ELR (cell line): ENCODE results near the gene SPRING1.
A peak's percentile ranks its signal among the peaks of the same experiment; 100 is the strongest.

Experiments used
- DNase-seq: peaks from one replicate; pipeline ENCODE4 v3.0.0-alpha.2; 2015; ENCODE audit warnings: low read depth

SPRING1 gene

DNA sequence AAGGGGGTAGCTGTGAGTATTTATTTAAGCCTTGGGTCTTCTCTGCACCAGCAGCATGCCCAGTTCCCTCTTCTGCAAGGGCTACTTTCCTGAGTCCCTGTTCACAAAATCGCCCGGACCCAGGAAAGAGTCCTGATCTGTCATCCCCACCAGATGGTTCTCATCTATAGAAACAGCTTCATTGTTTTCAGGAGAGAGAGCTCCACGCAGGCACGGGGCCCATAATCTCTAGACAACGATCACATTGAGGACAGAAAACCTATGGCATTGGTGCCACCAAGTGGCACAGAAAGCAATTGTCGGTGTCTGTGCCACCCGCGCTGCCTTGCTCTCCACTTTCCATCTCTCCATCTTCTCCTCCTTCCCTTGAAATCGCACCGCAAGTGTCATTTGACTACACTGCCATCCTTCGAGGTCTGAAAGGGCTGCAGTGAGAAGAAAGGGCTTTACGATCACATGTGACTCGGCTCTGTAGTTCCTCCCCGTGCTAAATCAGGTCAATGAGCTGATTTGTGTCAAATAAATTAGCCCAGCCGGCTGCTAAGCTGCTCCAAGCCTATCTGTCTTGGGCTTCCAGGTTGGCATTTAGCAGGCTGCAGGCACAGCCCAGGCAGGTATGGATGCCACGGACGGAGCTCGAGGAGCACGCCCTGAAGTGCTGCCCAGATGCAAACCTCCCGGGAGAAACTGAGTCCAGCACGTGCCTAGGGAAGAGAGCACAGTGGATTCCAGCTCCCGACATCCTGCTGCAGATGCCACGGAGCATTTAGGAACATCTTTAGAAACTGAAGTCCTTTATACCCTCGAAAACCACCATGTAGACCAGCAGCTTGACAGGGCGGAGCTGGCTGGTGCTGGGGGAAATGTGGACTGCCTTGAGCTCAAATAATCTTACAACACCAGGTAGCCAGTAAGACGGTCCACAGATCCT is 28.8 kb downstream of the SPRING1 start:
- peak; percentile 67 for DNase-seq

DNA sequence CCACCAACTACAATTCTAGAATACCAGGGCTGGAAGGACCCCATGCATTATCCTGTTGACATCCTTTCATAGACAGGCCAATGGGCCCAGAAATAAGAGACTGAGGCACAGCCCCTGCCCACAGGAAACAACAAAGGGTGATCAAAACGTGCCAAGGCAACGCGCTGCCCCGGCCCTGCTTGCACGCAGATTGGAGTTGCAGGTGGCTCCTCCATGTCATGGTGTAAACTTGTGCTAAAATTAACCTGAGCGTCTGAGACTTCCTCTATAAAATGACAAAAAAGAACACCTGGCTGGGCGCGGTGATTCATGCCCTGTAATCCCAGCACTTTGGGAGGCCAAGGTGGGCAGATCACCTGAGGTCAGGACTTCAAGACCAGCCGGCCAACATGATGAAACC is 30.1 kb downstream of the SPRING1 start:
- DNase-seq = no peak

DNA sequence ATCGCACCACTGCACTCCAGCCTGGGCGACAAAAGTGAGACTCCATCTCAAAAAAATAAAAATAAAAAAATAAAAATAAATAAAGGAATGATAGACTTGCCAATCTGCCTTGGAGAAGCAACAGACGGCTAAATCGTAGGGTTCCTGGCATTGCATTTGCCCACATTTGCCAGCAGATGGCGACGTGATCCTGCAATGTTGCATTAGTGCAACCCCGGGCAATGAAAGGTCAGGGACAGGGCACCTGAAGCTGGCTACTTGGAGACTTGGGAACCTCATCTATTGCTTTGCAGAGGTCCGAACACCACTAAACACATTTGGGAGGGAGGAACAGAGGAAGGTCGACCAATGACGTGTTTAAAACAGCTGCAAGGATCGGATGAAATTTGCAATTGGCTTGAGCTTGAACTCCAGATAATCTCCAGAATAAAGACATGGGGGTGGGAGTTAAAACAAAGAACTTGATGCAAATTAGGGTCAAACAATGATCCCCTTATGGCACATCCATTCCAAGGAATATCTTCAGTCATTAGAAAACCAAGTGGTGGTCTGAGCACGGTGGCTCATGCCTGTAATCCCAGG is 34.6 kb downstream of the SPRING1 start:
- DNase-seq = peak; percentile 69

DNA sequence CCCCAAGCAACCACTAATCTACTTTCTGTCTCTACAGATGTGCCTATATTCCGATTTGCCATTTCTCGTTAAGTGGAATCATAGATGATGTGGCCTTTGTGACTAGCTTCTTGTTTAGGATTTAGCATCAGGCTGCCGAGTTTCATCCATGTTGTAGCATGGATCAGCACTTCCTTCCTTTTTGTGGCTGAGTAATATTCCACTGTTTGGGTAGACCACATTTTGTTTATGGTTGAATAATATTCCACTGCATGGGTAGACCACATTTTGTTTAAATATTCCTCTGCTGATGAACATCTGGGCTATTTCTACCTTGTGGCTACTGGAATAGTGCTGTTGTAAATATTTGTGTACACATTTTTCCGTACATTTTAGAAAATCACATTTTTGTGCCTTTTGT is 36.4 kb downstream of the SPRING1 start:
- no peak for DNase-seq

DNA sequence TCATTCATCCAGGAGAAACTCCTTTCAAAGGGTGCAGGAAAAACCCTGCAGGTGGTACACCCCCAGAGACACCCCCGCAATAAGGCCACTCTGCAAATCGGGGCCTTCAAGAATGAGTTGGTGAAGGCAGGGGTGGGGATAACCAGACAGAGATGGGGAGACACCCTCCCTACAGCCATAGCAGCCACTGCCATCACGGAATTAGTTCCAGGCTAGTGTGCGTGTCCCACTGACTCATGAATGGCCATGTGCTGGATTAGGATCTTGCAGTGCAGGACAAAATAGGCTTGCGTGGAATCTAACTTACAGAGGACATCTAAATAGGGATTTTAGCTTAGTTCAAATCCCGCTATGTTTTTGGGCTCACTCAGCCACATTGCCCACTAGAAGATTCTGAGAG is 37.8 kb downstream of the SPRING1 start:
- DNase-seq = no peak

DNA sequence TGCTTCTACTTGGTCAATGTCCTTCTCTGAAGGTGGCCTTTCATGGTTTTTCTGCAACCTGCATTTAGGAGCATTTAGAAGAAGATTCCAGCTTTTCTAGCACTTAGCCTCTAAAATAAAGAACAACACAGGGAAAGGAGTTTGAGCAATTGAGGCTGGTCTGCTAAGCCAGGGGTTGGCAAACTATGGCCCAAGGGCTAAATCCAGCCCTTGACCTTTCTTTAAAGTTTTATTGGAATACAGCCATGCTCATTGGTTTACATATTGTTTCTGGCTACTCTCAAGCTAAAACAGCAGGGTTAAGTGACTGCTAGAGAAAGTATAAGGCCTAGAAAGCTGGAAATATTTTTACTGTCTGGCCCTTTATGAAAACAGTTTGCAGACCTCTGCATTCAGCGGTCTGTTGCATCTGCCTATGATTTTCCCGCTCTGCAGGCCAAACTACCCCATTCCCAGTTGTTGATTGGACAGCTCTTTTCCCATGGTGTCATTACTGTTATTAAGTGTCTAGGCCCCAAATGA is 39.3 kb downstream of the SPRING1 start:
- no peak for DNase-seq

DNA sequence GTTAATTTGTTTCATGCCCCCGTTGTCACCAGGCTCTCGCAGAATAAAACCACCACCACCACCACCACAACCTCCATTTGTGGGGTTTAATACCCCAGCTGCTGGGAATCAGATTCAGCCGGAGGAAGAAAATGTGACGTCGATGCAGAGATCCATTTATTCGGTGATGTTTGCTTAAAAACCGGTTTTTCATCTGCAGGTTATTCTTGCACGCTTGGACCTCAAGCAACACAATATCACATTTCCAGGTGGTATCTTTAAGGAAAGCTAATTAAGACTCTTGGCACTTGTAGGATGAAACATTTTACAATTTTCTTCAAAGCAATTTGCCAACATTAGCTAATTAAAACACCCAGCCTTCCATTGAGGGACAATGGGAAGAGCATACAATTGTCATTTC is 39.8 kb downstream of the SPRING1 start:
- no peak for DNase-seq

DNA sequence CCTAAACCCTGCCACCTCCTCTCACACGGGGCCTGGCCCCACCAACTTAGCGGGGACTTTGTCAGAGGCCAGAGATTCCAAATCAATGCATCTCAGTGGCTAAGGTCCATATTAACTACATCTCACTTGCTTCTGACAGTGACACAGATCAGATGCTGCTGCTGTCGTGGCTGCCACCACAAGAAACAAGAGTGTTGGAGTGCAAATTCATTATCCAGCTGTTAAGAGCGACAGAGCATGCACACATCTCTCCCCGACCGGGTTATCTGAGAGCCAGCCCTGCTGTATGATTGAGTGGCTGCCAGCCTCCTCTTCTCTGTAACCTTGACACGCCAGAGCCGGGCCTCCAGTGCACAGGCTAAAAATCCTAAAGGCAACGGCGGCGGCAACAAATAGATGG is 40.2 kb downstream of the SPRING1 start:
- no peak for DNase-seq

DNA sequence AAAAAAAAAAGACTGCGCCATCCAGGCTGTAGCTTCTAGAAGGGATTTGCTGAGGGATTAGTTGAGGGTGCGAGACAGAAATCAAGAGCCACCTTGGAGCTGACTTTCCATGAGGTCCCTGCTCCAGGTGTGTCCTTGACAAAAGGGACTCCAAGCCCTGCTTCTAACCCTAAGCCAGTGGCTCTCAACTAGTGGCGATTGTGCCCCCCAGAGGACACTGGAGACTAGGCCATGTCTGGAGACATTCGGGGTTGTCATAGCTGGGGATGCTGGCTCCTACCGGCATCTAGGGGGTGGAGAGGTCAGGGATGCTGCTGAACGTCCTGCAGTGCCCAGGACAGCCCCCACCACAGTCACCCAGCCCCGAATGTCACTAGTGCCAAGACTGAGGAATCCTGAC is 40.6 kb downstream of the SPRING1 start:
- DNase-seq = peak; percentile 49

DNA sequence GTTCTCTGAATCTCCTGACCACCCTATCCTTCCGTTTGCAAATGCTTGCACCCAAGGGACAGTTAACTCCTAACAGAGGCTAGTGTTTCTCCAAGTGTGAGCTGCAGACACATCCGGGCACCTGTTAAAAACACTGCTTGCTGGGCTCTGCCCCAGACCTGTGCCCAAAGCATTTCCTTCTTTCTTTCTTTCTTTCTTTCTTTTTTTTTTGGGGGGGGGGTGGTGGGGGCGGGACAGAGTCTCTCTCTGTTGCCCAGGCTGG is 42.5 kb downstream of the SPRING1 start:
- DNase-seq = no peak

DNA sequence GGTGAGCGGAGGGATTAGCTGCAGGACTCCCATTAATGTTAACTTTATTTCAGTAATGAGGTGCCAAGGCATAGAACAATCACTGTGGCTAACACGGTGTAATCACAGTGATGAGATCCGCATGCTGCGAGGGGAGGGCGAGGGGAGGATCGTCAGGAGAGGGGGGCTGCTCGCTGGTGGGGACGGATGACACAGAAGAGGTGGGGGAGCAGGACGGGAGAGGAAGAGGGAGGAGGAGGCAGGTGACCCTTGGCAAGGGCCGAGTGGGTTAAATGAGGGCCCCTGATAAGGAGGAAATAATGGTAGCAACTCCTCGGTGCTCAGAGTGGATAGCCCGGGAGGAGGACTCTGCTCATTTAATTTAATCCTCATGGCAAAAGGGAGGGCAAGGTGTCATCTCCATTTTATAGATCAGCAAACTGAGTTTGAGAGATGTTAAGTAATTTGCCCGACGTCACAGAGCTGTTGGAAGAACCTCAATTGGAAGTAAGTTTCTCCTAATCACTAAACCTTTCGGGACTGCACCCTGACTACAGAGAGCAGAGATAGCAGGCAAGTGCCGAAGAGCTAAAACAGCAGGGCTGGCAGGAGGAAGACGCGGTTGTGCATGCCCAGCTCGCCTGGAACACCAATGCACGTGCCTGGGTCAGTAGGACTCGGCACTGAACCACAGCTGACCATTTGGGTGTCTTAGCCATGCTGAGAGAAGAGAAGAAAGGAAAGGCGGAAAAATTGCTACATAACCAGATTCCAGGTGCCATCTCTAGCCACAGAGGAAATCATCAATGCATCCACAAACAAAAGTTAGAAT is 43.0 kb downstream of the SPRING1 start:
- no peak for DNase-seq

DNA sequence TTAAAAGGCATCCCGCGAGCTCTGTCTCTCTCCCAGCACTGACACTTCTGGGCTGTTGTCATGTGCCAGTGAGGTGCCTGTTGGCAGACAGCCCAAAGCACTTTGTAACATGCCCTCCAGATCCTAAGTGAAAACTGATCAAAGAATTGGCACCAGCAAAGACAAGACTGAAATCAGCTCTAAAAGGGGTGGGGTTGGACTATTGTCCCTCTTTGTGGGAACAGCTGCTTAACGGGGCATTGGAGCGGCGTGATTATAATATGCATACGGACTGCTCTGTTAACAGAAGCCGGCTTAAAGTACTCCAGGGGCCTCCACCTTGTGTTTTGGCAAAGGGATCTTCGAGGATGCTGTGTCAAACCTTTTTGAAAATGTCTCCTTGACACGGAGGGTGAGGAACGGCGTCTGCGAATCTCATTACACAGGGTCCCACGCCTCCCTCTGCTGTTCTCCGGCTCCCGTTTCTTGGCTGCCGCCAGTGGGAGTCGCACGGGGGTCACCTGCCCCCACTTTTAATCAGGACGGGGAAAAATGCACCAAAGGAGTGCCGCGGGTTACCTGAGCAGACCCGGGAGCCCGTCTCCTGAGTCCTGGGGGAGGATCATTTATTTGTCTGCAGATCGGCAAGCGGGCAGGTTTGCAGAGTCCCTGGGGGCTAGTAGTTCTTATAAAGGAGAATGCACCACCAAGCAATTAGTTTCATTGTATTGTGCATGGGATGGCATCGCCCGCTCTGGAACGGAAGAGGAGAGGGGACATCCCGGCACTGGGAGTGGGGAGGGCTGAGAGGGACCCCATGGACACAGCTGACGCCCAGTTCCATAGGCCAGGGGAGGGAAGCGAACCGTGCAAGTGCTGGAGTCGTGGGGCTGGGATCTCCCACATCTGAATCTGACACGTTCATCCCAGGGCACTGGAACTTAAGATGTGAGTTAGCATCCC is 44.3 kb downstream of the SPRING1 start:
- DNase-seq = peak; percentile 8

DNA sequence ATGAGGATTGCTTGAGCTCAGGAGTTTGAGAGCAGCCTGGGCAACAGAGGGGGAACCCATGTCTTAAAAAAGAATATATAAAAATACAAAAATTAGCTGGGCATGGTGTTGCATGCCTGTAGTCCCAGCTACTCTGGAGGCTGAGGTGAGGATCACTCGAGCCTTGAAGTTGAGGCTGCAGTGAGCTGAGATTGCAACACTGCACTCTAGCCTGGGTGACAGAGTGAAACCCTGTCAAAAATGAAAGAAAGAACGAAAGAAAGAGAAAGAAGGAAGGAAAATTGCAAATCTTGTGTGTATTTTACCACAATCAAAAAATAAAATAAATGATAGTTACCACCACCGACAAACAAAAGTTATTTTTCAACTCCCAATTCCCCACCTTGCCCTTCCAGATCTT is 45.3 kb downstream of the SPRING1 start:
- DNase-seq = no peak

DNA sequence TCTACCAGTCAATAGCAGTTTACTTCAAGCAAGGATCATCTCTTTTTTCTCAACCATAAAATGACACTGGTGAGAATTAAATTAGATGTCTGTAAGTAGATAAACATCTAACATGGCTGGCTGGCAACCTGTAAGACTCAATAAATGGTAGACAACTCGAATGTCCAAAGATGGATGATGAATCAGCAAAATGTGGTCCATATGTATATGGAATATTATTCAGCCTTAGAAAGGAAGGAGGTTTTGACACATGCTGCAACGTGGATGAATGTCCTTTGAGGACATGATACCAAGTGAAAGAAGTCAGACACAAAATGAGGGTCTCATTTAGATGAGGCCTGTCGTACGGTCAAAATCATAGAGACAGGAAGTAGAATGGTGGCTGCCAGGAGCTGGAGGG is 46.2 kb downstream of the SPRING1 start:
- no peak for DNase-seq

DNA sequence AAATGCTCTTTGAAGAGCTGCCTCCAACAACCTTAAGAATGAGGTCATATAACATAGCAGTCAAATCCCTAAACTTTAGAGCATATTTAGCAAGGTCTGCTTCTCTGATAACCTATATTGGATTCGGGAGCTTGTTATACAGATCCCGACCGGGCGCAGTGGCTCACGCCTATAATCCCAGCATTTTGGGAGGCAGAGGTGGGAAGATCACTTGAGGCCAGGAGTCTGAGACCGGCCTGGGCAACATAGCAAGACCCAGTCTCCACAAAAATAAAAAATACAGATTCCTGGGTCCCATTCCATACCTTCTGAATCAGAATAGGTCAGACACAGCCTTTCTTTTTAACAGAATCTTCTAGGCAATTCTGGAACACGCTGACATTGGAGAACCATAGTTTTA is 46.7 kb downstream of the SPRING1 start:
- no peak for DNase-seq

DNA sequence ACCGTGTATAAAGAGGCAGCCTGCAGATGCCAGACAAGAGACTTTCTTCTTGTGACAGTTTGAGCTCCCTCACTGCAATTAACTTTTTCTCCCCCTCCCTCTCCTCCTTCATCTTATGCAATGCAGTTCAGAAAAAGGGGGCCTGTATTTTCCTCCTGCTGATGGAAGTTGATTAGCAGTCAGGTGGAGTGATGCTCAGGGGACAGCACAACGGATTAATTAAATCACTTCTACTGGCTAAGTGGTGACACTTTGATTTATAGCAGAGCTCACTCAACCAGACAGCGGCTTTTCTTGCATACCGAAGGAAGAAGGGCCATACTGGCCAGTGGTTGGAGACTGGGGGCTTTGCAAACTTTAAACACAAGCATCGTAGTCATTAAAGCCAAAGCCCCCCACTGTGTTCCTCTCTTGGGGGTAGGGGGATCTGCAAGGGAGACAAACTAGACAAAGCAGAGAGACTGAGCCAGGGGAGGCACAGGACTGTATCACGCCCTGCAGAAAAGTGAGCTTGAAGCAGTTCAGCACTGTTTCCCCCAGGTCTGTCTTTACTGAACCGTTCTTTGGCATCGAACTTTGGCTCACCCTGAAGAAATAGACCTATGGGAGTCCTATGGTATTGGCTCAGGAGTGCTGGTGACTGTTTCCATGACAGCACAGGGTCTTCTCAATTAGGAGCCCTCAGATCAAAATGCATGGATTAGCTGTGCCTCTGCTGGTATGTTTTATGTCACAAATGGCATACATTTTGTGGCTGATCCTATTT is 47.7 kb downstream of the SPRING1 start:
- DNase-seq = no peak

DNA sequence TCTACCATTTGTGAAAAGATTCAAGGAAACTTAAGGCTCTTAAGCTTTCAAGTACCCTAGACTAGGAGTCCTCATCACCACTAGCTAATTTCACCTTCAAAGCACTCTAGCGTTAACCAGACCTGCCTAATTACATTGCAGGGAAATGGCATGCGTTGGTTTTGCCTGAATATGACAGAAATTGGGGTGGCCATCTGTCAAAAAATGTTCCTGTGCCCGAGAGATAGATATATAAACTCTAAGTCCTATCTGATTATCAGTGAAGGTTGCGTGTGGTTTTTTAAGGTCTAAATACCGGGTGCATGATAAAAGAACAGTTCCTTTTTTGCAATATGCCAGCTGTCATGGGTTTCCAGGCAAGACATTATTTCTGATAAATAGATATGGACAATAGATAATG is 48.3 kb downstream of the SPRING1 start:
- no peak for DNase-seq
